Kidney epithelial cell (primary cell): Measurements from ENCODE around the gene SLC25A25. TPM values are rescaled to one million over a fixed set of nuclear protein-coding genes. Genes with fewer than 3 reads are reported as not detected.

Experiments
- DNase-seq: peaks from one replicate; pipeline ENCODE4 v3.0.0-alpha.2; 2010; ENCODE audit warnings: low read depth
- H3K27me3 ChIP-seq: 2 replicates; pipeline ENCODE4 v1.6.0; 2011; ENCODE audit warnings: low read length; ENCODE audit not compliant: control insufficient read depth, insufficient read depth
- H3K36me3 ChIP-seq: 2 replicates; pipeline ENCODE4 v1.5.1; 2011; ENCODE audit warnings: low read length; ENCODE audit not compliant: control insufficient read depth, insufficient read depth
- H3K4me3 ChIP-seq: 2 replicates; pipeline ENCODE4 v1.5.1; 2011; ENCODE audit warnings: low read depth, mild to moderate bottlenecking, control low read depth, low read length
- total RNA-seq: library from RNA; depleted of rRNA; stranded (reverse); fragments of >200 nt; gene quantifications from 2 replicates; pipeline ENCODE4 v1.2.3, GENCODE V29; 2015
- TF ChIP-seq, protein P1 (sequence below): IDR thresholded peaks from 2 replicates; pipeline ENCODE4 v1.5.1; 2011; ENCODE audit warnings: mild to moderate bottlenecking, moderate library complexity, low read length, control low read depth, inconsistent platforms; ENCODE audit not compliant: insufficient read depth, poor library complexity, severe bottlenecking

SLC25A25 gene
- total RNA-seq, 1 donor from 2014 or later: 22.8 TPM

DNA sequence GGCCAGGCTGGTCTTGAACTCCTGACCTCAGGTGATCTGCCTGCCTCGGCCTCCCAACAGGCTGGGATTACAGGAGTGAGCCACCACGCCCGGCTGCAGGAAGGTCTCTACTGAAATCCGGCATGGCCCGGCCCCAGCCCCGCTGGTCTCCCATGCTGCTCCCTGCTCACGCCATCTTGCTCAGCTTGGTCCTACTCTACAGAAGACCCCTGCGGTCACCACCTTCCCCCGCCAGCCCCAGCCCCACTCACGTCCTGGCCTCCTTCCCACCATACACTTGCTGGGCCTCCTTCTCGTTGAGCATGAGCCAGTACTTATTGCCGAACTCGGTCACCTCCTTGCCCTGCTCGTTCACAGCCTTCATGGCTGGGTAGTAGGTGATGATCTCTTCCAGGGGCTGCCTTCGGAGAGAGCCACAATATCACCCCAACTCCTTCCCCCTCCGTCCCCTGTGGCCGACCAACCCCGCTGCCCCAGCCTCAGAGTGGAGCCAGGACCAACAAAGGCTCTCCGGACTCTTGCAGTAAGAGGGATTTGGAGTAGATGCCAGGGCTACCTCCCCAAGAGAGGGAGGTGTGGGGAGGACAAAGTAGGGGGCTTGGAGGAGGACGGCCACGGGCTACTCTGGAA, 55.5 kb downstream of the SLC25A25 start:
- no peaks in the 10 kb centered on the region for H3K27me3 ChIP-seq
- H3K36me3 ChIP-seq: peaks cover 1% of the 10 kb centered on the region
- no peak overlapping the region for H3K4me3 ChIP-seq
- TF ChIP-seq, protein P1, sequence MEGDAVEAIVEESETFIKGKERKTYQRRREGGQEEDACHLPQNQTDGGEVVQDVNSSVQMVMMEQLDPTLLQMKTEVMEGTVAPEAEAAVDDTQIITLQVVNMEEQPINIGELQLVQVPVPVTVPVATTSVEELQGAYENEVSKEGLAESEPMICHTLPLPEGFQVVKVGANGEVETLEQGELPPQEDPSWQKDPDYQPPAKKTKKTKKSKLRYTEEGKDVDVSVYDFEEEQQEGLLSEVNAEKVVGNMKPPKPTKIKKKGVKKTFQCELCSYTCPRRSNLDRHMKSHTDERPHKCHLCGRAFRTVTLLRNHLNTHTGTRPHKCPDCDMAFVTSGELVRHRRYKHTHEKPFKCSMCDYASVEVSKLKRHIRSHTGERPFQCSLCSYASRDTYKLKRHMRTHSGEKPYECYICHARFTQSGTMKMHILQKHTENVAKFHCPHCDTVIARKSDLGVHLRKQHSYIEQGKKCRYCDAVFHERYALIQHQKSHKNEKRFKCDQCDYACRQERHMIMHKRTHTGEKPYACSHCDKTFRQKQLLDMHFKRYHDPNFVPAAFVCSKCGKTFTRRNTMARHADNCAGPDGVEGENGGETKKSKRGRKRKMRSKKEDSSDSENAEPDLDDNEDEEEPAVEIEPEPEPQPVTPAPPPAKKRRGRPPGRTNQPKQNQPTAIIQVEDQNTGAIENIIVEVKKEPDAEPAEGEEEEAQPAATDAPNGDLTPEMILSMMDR: no peak
- DNase-seq: no peak

DNA sequence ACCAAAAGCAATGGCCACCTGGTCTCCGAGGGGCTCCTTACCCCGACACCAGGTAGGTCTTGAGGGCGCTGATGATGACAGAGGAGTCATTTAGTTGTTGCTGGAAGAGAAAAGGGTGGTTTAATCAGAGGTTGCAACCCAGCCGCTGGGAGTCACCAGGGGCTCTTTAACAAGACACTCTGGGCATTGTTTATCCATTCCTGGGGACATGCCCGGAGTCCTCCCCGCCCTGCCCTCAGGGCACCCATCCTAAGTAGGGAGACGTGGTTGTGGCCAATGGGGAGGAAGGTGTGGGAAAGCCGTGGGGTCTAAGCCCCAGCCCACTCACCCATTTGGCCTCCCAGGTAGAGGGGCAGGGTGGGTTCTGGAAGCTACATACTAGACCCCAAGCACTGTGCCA, 56.4 kb downstream of the SLC25A25 start:
- H3K36me3 ChIP-seq: peaks cover 1% of the 10 kb centered on the region
- no peak overlapping the region for H3K4me3 ChIP-seq
- TF ChIP-seq, protein P1: no peak
- H3K27me3 ChIP-seq: no peaks in the 10 kb centered on the region
- DNase-seq: no peak

DNA sequence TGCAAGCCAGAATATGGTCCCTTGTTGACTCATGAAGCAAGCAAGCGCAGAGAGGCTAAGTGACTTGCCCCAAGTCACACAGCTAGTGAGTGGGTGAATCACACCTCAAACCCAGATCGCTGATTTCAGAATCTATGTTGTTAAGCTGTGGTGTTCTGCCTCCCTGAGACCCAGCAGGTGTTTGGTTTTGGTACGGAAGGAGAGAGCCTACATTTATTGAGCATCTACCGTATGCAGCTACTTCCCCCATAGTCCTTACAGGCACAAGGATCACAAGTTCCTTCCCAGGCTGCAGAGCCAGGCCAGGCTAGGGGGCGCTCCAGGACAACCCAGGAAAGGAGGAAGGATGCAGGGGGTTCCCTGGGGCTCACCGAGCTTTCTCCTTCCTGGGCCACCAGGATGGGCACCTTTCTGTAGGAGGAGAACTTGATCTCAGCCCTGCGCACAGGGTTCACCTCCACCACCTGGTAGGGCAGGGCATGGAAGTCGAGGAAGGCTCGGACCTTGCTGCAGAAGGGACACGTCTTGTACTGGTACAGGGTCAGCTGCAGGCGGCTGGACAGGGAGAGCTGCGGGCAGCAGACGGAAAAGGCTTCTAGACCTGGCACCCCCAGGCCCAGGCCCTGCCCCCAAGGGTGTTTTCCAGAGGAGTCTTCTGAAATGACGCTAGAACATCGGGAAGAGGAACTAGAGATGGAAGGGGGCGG, 57.0 kb downstream of the SLC25A25 start:
- Histone ChIP-seq H3K27me3 (no peaks in the 10 kb centered on the region), H3K4me3 (no peak overlapping the region), H3K36me3 (peaks cover 1% of the 10 kb centered on the region)
- TF ChIP-seq, protein P1: peak; percentile 77
- DNase-seq: no peak

DNA sequence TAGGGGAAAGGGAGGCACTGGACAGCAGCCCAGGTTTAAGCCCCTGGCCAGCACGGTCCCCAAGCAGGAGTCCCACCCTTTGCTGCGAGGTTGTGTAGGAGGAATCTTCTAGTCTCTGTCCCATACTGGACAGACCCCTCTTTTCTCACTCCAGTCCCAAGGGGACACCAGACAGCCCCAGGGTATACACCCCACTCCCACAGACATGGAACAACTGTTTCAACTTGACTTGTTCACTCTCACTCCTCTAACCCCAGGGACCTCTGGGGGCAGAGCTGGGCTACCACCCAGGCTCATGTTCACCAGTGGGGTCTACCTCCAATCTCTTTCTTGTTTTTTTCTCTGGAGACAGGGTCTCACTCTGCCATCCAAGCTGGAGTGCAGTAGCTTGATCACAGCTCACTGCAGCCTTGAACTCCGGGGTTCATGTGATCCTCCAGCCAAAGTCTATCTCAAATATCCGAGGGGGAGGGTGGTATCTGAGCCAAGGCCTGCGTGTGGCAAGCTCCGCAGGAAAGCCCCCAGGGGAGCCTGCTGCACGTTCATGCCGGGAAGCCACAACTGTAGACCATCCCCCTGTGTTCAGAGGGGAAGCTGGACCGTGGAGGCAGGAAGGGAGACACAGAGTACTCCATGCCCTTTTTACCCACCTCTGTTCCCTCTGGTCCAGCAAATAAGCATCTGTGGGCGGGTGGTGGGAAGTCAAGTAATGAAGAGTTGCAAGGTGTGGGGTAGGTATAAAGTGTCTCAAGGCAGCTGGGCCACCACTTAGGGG, 57.7 kb downstream of the SLC25A25 start:
- no peak overlapping the region for H3K4me3 ChIP-seq
- no peak for DNase-seq
- peaks cover 1% of the 10 kb centered on the region for H3K36me3 ChIP-seq

DNA sequence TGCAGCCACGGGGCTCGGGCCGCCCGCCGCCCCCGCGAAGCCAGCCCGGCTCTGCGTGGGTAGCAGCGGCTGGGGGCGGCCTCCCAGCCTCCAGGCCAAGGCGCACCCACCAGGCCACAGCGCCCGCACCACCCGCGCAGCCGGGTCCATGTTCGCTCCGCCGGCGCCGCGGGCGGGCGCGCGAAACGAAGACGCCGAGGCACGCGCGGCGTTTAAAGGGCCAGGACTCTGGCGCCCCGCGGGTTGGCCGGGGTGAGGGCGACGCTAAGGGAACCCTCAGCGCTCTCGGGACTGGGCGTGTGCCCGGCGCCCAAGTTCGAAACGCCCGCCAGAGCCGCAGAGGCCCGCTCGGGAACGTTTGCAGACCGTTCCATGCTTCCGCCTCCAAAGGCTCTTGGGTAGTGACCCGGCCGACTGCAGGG, 59.5 kb downstream of the SLC25A25 start, which contains the start of gene PTGES2:
Gene PTGES2 (minus strand): TSS at position 162 of the 422 bp plus-strand sequence. CDS start 12 bp downstream, at position 150.
- Histone ChIP-seq H3K4me3 (peak within 1 kb of the TSS; percentile 80), H3K36me3 (no peaks in the 10 kb centered on the region), H3K27me3 (no peaks in the 10 kb centered on the region)
- TF ChIP-seq, protein P1: no peak
- no peak for DNase-seq

More for the DNA sequence above, 57.7 kb downstream of the SLC25A25 start:
- TF ChIP-seq, protein P1: no peak
- H3K27me3 ChIP-seq: no peaks in the 10 kb centered on the region
